Activated naive CD8-positive, alpha-beta T cell treated with anti-CD3 and anti-CD28 coated beads, Interleukin-2, amount 10 ng/mL, durations not matched to agents 7 days and 5 days (primary cell): ENCODE results near the gene NFE2. TPM values are rescaled to one million over a fixed set of nuclear protein-coding genes. Genes with fewer than 3 reads are reported as not detected.
"Not testable (repeated sequence)": the region's sequence is repeated elsewhere in the genome, so short reads cannot be mapped to it uniquely, and the experiment has no call there.

Experiments used
- ATAC-seq: fragments of 150-1000 bp; cut with Tn5 transposase; one replicate; pipeline ENCODE4 v1.10.0; 2021; ENCODE audit warnings: low read depth, moderate library complexity
- POLR2A ChIA-PET: fragments of 350-600 bp; sonication (Branson Sonifier 250); formaldehyde crosslinking; loops from one replicate; lab custom pipeline; 2021; ENCODE audit warnings: antibody characterized with exemption; lab: Charles Lee
- DNase-seq: peaks from one replicate; pipeline ENCODE4 v3.0.0; 2021
- H3K27ac Mint-ChIP-seq: one replicate; pipeline ENCODE4 v1.8.0; 2022; ENCODE audit warnings: mild to moderate bottlenecking, mixed read lengths
- H3K27me3 Mint-ChIP-seq: one replicate; pipeline ENCODE4 v1.8.0; 2022; ENCODE audit warnings: mild to moderate bottlenecking, moderate library complexity, mixed read lengths
- H3K36me3 Mint-ChIP-seq: one replicate; pipeline ENCODE4 v1.8.0; 2021; ENCODE audit warnings: mild to moderate bottlenecking, mixed read lengths
- H3K4me1 Mint-ChIP-seq: one replicate; pipeline ENCODE4 v1.8.0; 2021; ENCODE audit warnings: mixed read lengths
- H3K4me3 Mint-ChIP-seq: one replicate; pipeline ENCODE4 v1.8.0; 2022; ENCODE audit warnings: mild to moderate bottlenecking, moderate library complexity, mixed read lengths
- H3K9me3 Mint-ChIP-seq: one replicate; pipeline ENCODE4 v1.8.0; 2021; ENCODE audit warnings: mixed read lengths
- total RNA-seq, 2 experiments: library from RNA; stranded (reverse); gene quantifications; one replicate each; pipeline ENCODE4 v1.2.3, GENCODE V29; 2021

NFE2 gene
- total RNA-seq, 2 experiments from 2014 or later = not detected

DNA sequence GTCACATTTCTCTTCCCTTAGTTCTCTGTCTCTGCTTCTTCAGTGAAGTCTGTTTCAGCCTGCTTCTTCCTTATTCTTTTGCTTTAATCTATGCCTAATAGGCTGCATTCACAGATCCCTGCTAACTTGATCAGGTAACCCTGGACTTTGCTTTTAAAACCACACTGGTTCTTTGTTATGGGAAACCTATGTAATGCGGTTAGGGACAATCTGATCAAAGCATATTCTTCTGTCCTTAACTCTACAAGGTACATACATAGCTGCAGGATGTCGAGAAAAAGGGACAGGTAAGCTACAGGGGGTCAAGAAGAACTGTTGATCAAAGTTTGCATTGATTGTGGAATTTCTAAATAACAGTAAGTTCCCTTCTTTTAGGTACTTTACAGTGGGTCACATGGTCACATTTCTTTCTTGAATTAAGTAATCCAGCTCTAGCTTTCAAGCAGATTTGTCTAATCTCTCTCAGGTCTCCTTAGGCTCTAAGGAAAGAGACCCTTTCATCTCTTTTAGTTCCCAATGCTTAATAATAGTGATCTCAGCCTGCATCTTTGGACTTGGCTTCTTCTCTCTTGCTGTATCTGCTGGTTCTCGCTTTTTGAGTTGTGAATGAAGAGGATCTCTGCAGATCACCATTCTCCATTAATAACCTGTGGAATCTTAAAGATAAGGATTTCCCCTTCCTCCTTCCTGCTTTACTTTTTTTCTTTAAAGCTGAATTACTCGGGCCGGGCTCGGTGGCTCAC lies 28.0 kb upstream of the NFE2 start:
- no peak for DNase-seq
- peaks cover 42% of the 10 kb centered on the region for H3K4me1 Mint-ChIP-seq
- ATAC-seq = no peak
- H3K36me3 Mint-ChIP-seq = no peaks in the 10 kb centered on the region
- no peaks in the 10 kb centered on the region for H3K9me3 Mint-ChIP-seq
- POLR2A ChIA-PET = no interaction called here
- no peaks in the 10 kb centered on the region for H3K27me3 Mint-ChIP-seq
- peak overlapping the region; percentile 31 for H3K27ac Mint-ChIP-seq
- H3K4me3 Mint-ChIP-seq = no peak overlapping the region

GRCh38 chr12:54325442-54326109 lies 24.8 kb upstream of the NFE2 start:
- peaks cover 29% of the 10 kb centered on the region for H3K4me1 Mint-ChIP-seq
- not testable (repeated sequence) for H3K36me3 Mint-ChIP-seq, H3K27me3 Mint-ChIP-seq, DNase-seq, ATAC-seq, H3K9me3 Mint-ChIP-seq
- POLR2A ChIA-PET = interaction anchor here (0.5 to 2.0 kb wide), 15 partner anchors 10 to 1504 kb away, joined by 3 to 20 read pairs (median 3); partner anchors contain the start of genes CBX5, DNAJC14, HNRNPA1 and NFE2
- H3K27ac Mint-ChIP-seq = peak overlapping the region; percentile 87
- H3K4me3 Mint-ChIP-seq = peak overlapping the region; percentile 96

GRCh38 chr12:54324617-54325441 lies 24.0 kb upstream of the NFE2 start, which contains the start of gene COPZ1:
Gene COPZ1, plus strand, starts transcription at chr12:54325131. Its CDS starts 33 bp downstream, at chr12:54325164.
- Mint-ChIP-seq H3K4me3 (peak within 1 kb of the TSS; percentile 96), H3K27me3 (no peaks in the 10 kb centered on the region), H3K27ac (peak within 1 kb of the TSS; percentile 87), H3K4me1 (peaks cover 24% of the 10 kb centered on the region), H3K36me3 (no peaks in the 10 kb centered on the region), H3K9me3 (no peaks in the 10 kb centered on the region)
- ATAC-seq (peak; percentile 99), DNase-seq (peak; percentile 88)
- POLR2A ChIA-PET = interaction anchor here (0.5 to 2.0 kb wide), 14 partner anchors 10 to 1505 kb away, joined by 3 to 20 read pairs (median 3); partner anchors contain the start of genes CBX5, DNAJC14, HNRNPA1 and NFE2

DNA sequence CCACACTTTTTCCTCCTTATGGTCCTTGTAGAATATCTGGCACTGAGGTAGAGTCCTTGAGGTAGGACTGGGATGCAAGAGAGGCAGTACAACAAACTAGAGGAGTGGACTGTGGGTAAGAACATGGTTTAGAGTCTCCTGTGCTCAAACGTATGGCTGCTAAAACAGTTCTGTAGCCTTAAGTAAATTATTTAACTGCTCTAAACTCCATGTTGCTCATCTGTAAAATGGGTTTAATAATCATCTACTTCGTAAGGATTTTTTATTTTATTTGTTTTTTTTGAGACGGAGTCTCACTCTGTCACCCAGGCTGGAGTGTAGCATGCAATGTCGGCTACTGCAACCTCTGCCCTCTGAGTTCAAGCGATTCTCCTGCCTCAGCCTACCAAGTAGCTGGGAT lies 20.5 kb upstream of the NFE2 start:
- no peaks in the 10 kb centered on the region for H3K9me3 Mint-ChIP-seq
- DNase-seq = no peak
- no peak overlapping the region for H3K4me3 Mint-ChIP-seq
- H3K4me1 Mint-ChIP-seq = peaks cover 6% of the 10 kb centered on the region
- no peaks in the 10 kb centered on the region for H3K36me3 Mint-ChIP-seq
- peaks cover 3% of the 10 kb centered on the region for H3K27me3 Mint-ChIP-seq
- POLR2A ChIA-PET = no interaction called here
- no peak for ATAC-seq
- no peak overlapping the region for H3K27ac Mint-ChIP-seq

GRCh38 chr12:54312309-54312708 lies 11.5 kb upstream of the NFE2 start:
- H3K4me1 Mint-ChIP-seq, H3K9me3 Mint-ChIP-seq, ATAC-seq, H3K4me3 Mint-ChIP-seq, H3K27me3 Mint-ChIP-seq, H3K36me3 Mint-ChIP-seq, H3K27ac Mint-ChIP-seq, DNase-seq, POLR2A ChIA-PET: not testable (repeated sequence)

DNA sequence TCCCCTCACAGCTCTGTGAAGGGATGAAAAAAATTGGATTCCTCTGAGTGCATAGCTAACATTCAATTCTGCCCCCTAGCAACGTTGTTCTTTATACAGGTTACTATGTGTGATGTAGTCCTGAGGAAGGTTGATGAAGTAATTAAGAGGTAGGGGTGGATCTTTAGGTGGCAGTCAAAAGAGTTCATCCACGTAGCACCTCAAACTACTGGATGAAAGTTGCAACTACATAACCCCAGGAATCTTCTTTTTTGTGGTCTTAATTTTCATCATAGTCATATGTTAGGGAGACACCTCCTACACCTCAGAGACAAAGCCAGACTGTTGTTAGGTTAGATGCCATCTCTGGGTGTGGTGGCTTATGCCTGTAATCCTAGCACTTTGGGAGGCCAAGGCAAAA lies 10.2 kb upstream of the NFE2 start:
- Mint-ChIP-seq H3K27ac (no peak overlapping the region), H3K4me3 (no peak overlapping the region), H3K27me3 (peaks cover 6% of the 10 kb centered on the region), H3K9me3 (no peaks in the 10 kb centered on the region), H3K36me3 (no peaks in the 10 kb centered on the region), H3K4me1 (peaks cover 11% of the 10 kb centered on the region)
- POLR2A ChIA-PET = interaction anchor here (0.6 kb wide), 1 partner anchor 24 kb away, joined by 3 read pairs; no protein-coding TSS in a partner anchor
- no peak for DNase-seq
- ATAC-seq = no peak

- no peaks in the 10 kb centered on the region for H3K9me3 Mint-ChIP-seq
- H3K4me1 Mint-ChIP-seq = peaks cover 20% of the 10 kb centered on the region
- H3K4me3 Mint-ChIP-seq = peak overlapping the region; percentile 36
- no peak for DNase-seq
- peak; percentile 75 for ATAC-seq
- H3K36me3 Mint-ChIP-seq = no peaks in the 10 kb centered on the region
- H3K27ac Mint-ChIP-seq = no peak overlapping the region
- POLR2A ChIA-PET = interaction anchor here (0.7 to 1.4 kb wide), 3 partner anchors 20 to 70 kb away, joined by 4 to 6 read pairs (median 4); partner anchors contain the start of genes CBX5 and HNRNPA1
- peaks cover 28% of the 10 kb centered on the region for H3K27me3 Mint-ChIP-seq
Observed at GRCh38 chr12:54306925-54307741, 6.3 kb upstream of the NFE2 start.

- ATAC-seq (peak; percentile 43), DNase-seq (no peak)
- Mint-ChIP-seq H3K9me3 (no peaks in the 10 kb centered on the region), H3K36me3 (no peaks in the 10 kb centered on the region), H3K4me3 (peak overlapping the region; percentile 35), H3K4me1 (peaks cover 30% of the 10 kb centered on the region), H3K27me3 (peaks cover 52% of the 10 kb centered on the region), H3K27ac (no peak overlapping the region)
- POLR2A ChIA-PET = no interaction called here
Observed at GRCh38 chr12:54304187-54304810, 3.5 kb upstream of the NFE2 start.

DNA sequence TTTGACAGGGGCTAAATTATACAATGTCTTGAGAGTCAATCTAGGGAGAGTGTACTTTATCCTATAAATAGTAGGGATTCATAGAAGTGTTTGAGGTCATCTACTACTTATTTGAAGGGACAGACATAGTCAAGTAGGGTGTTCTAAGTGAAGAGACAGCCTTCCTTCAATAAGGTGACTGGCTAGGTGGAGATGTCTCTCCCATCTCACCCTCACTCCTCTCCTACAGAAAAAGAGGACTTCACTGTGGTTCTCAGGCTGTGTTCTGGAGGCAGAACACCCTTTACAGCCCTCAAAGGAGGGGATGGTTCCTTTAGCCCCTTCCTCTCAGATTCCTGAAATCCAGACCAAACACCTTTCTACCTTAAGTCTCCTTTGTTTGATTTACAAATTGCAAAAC lies 2.8 kb upstream of the NFE2 start:
- Mint-ChIP-seq H3K9me3 (no peaks in the 10 kb centered on the region), H3K4me3 (no peak overlapping the region), H3K36me3 (no peaks in the 10 kb centered on the region), H3K4me1 (peaks cover 30% of the 10 kb centered on the region), H3K27me3 (peaks cover 59% of the 10 kb centered on the region), H3K27ac (no peak overlapping the region)
- DNase-seq (no peak), ATAC-seq (no peak)
- POLR2A ChIA-PET = no interaction called here

GRCh38 chr12:54301428-54302048 lies 723 bp upstream of the NFE2 start:
- Mint-ChIP-seq H3K4me3 (no peak overlapping the region), H3K4me1 (peaks cover 19% of the 10 kb centered on the region), H3K27me3 (peaks cover 72% of the 10 kb centered on the region), H3K27ac (no peak overlapping the region), H3K36me3 (no peaks in the 10 kb centered on the region), H3K9me3 (no peaks in the 10 kb centered on the region)
- ATAC-seq (no peak), DNase-seq (no peak)
- POLR2A ChIA-PET = interaction anchor here (0.6 to 0.7 kb wide), 3 partner anchors 22 to 145 kb away, joined by 4 to 6 read pairs (median 5); no protein-coding TSS in a partner anchor

DNA sequence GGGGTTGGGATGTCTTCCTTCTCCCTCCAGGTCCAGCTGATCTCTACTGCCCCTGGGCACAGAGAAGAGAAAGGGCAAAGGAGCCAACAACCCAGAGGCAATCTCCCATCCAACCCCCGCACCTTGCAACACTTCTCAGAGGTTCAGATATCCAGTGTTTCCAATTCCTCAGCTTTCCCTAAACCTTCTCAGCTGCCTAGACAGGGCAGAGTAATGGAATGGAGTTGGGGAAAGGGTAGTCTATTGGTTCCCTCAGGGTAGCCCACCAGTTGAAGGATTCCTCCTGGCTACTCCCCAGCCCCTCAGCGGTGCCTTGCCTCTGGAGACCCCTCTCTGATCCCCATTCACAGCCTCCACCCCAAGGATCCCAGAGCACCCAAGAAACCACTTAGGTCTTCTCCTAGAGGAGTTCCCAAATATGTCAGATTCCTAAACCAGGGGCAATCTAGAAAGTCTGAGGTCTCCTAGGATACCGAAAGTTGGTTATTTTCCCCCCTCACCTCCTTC lies 537 bp downstream of the NFE2 start:
- no peak overlapping the region for H3K4me3 Mint-ChIP-seq

More for the DNA sequence above, 537 bp downstream of the NFE2 start:
- no peaks in the 10 kb centered on the region for H3K36me3 Mint-ChIP-seq
- H3K27ac Mint-ChIP-seq = no peak overlapping the region
- POLR2A ChIA-PET = interaction anchor here (1.0 to 2.0 kb wide), 3 partner anchors 17 to 58 kb away, joined by 3 to 6 read pairs (median 4); partner anchors contain the start of gene COPZ1
- no peak for DNase-seq
- no peak for ATAC-seq
- H3K4me1 Mint-ChIP-seq = peaks cover 19% of the 10 kb centered on the region
- no peaks in the 10 kb centered on the region for H3K9me3 Mint-ChIP-seq
- H3K27me3 Mint-ChIP-seq = peaks cover 77% of the 10 kb centered on the region
